Colon (tissue), 2 donors: ENCODE measurements around the gene PLOD3.
"Not testable (repeated sequence)": the region's sequence is repeated elsewhere in the genome, so short reads cannot be mapped to it uniquely, and the experiment has no call there.

Experiments
- FAIRE-seq: peaks from 2 replicates; lab custom pipeline; 2012; peaks lifted over from hg19 to GRCh38; lab: Jason Lieb, UNC
- donor health status: control.
- donor health status: control.

Gene PLOD3

GRCh38 chr7:101210143-101210542 lies 7.2 kb downstream of the PLOD3 start:
- FAIRE-seq = no peak

GRCh38 chr7:101208794-101209193 lies 8.6 kb downstream of the PLOD3 start:
- no peak for FAIRE-seq

GRCh38 chr7:101207459-101207858 lies 9.9 kb downstream of the PLOD3 start:
- FAIRE-seq = no peak

GRCh38 chr7:101206665-101207042 lies 10.7 kb downstream of the PLOD3 start:
- FAIRE-seq = no peak

- no peak for FAIRE-seq
Measured at GRCh38 chr7:101205901-101206664, 11.3 kb downstream of the PLOD3 start.

- not testable (repeated sequence) for FAIRE-seq
Measured at GRCh38 chr7:101203740-101204738, 13.3 kb downstream of the PLOD3 start.

GRCh38 chr7:101202603-101202918 lies 14.8 kb downstream of the PLOD3 start:
- FAIRE-seq = no peak

- FAIRE-seq = no peak
Measured at GRCh38 chr7:101201695-101202602, 15.4 kb downstream of the PLOD3 start.

- FAIRE-seq = no peak
Measured at GRCh38 chr7:101200862-101201599, 16.4 kb downstream of the PLOD3 start, which contains the start of gene MOGAT3. TSS of gene MOGAT3 (minus strand) at chr7:101201036. CDS start at chr7:101200854, 182 bp downstream.

- no peak for FAIRE-seq
Measured at GRCh38 chr7:101200504-101200861, 16.9 kb downstream of the PLOD3 start.

GRCh38 chr7:101199522-101199921 lies 17.9 kb downstream of the PLOD3 start:
- FAIRE-seq = not testable (repeated sequence)

GRCh38 chr7:101198476-101198875 lies 18.9 kb downstream of the PLOD3 start:
- FAIRE-seq = no peak

- no peak for FAIRE-seq
Measured at GRCh38 chr7:101197991-101198390, 19.4 kb downstream of the PLOD3 start.

- FAIRE-seq = no peak
Measured at GRCh38 chr7:101195884-101196283, 21.5 kb downstream of the PLOD3 start.

- FAIRE-seq = no peak
Measured at GRCh38 chr7:101189109-101189508, 28.3 kb downstream of the PLOD3 start.

GRCh38 chr7:101186844-101187428 lies 30.4 kb downstream of the PLOD3 start:
- FAIRE-seq = no peak

GRCh38 chr7:101186194-101186593 lies 31.2 kb downstream of the PLOD3 start:
- no peak for FAIRE-seq

GRCh38 chr7:101185258-101185839 lies 32.0 kb downstream of the PLOD3 start:
- FAIRE-seq = no peak

- no peak for FAIRE-seq
Measured at GRCh38 chr7:101180130-101180755, 37.1 kb downstream of the PLOD3 start, which contains the start of gene NAT16. TSS of gene NAT16 (minus strand) at chr7:101180293. CDS start at chr7:101174807, 5,486 bp downstream.

- FAIRE-seq = no peak
Measured at GRCh38 chr7:101179713-101180112, 37.7 kb downstream of the PLOD3 start.
